Measurements from ENCODE around the gene EMP1.

Gene EMP1

GRCh38 chr12:13242936-13243335, 46.4 kb downstream of the EMP1 start:
- Histone ChIP-seq H3K27ac (ENCODE audit: low read depth, low read length) (no peak overlapping the region), H3K79me2 (ENCODE audit: control insufficient read depth, insufficient read depth, low read length, unreplicated experiment) (no peaks in the 10 kb centered on the region), H2AFZ (ENCODE audit: low read length, unreplicated experiment) (no peak overlapping the region), H3K4me3 (ENCODE audit: low read depth, low read length) (no peak overlapping the region), H3K4me1 (ENCODE audit: control insufficient read depth, insufficient read depth, low read length, unreplicated experiment) (peaks cover 4% of the 10 kb centered on the region), H3K27me3 (ENCODE audit: insufficient read depth, low read length) (no peaks in the 10 kb centered on the region), H3K36me3 (ENCODE audit: insufficient read depth, low read length) (no peaks in the 10 kb centered on the region)

- Histone ChIP-seq H2AFZ (ENCODE audit: low read length, unreplicated experiment) (no peak overlapping the region), H3K4me1 (ENCODE audit: control insufficient read depth, insufficient read depth, low read length, unreplicated experiment) (peaks cover 4% of the 10 kb centered on the region), H3K79me2 (ENCODE audit: control insufficient read depth, insufficient read depth, low read length, unreplicated experiment) (no peaks in the 10 kb centered on the region), H3K36me3 (ENCODE audit: insufficient read depth, low read length) (no peaks in the 10 kb centered on the region), H3K27me3 (ENCODE audit: insufficient read depth, low read length) (no peaks in the 10 kb centered on the region), H3K27ac (ENCODE audit: low read depth, low read length) (no peak overlapping the region), H3K4me3 (ENCODE audit: low read depth, low read length) (no peak overlapping the region)
Measured at GRCh38 chr12:13243516-13244070, 47.1 kb downstream of the EMP1 start.

DNA sequence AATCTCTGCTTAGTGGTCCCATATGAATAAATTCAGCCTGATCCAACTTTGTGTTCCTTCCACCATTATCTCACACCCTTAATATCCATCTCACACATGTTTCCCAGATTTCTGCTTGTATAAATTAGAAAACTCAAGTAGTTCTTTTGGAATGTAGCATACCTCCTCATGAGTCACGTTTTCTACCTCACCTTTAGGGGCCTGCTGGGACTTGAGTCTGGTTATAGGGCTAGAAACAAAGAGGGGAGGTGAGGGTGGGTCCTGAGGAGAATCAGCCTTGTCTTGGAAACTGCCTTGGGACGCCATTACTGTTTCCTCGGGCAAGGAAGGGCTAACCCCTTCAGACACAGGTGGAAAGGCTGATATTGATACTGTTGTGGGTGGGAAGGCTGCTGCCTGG, 51.1 kb downstream of the EMP1 start:
- no peaks in the 10 kb centered on the region for H3K79me2 ChIP-seq (ENCODE audit: control insufficient read depth, insufficient read depth, low read length, unreplicated experiment)
- no peak overlapping the region for H3K4me3 ChIP-seq (ENCODE audit: low read depth, low read length)
- no peak overlapping the region for H2AFZ ChIP-seq (ENCODE audit: low read length, unreplicated experiment)
- H3K27me3 ChIP-seq (ENCODE audit: insufficient read depth, low read length): no peaks in the 10 kb centered on the region
- H3K4me1 ChIP-seq (ENCODE audit: control insufficient read depth, insufficient read depth, low read length, unreplicated experiment): peaks cover 6% of the 10 kb centered on the region
- H3K36me3 ChIP-seq (ENCODE audit: insufficient read depth, low read length): no peaks in the 10 kb centered on the region
- no peak overlapping the region for H3K27ac ChIP-seq (ENCODE audit: low read depth, low read length)

GRCh38 chr12:13248964-13249363, 52.4 kb downstream of the EMP1 start:
- Histone ChIP-seq H3K27ac (ENCODE audit: low read depth, low read length) (no peak overlapping the region), H3K79me2 (ENCODE audit: control insufficient read depth, insufficient read depth, low read length, unreplicated experiment) (no peaks in the 10 kb centered on the region)

DNA sequence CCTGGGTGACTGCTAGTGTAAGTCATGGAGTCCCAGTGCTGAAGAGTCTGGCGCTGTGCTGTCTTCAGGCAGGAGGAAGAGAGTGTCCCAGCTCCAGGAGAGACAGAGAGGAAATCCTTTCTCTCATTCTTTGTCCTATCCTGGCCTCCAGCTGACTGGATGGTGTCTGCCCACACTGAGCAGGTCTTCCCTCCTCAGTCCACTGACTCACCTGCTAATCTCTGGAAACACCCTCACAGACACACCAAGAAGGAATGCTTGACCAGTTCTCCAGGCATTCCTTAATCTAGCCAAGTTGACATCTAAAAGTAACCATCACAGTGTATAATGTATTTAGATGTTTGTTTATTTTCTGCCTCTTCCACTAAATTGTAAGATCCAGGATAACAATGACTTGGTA, 53.9 kb downstream of the EMP1 start:
- no peak overlapping the region for H3K4me3 ChIP-seq (ENCODE audit: low read depth, low read length)
- H3K27me3 ChIP-seq (ENCODE audit: insufficient read depth, low read length): no peaks in the 10 kb centered on the region
- H3K79me2 ChIP-seq (ENCODE audit: control insufficient read depth, insufficient read depth, low read length, unreplicated experiment): no peaks in the 10 kb centered on the region
- H2AFZ ChIP-seq (ENCODE audit: low read length, unreplicated experiment): no peak overlapping the region
- peaks cover 6% of the 10 kb centered on the region for H3K4me1 ChIP-seq (ENCODE audit: control insufficient read depth, insufficient read depth, low read length, unreplicated experiment)
- H3K36me3 ChIP-seq (ENCODE audit: insufficient read depth, low read length): no peaks in the 10 kb centered on the region
- no peak overlapping the region for H3K27ac ChIP-seq (ENCODE audit: low read depth, low read length)

More at GRCh38 chr12:13248964-13249363, 52.4 kb downstream of the EMP1 start:
- no peak overlapping the region for H3K4me3 ChIP-seq (ENCODE audit: low read depth, low read length)
- no peak overlapping the region for H2AFZ ChIP-seq (ENCODE audit: low read length, unreplicated experiment)
- no peaks in the 10 kb centered on the region for H3K36me3 ChIP-seq (ENCODE audit: insufficient read depth, low read length)
- peaks cover 6% of the 10 kb centered on the region for H3K4me1 ChIP-seq (ENCODE audit: control insufficient read depth, insufficient read depth, low read length, unreplicated experiment)
- H3K27me3 ChIP-seq (ENCODE audit: insufficient read depth, low read length): no peaks in the 10 kb centered on the region

- no peaks in the 10 kb centered on the region for H3K79me2 ChIP-seq (ENCODE audit: control insufficient read depth, insufficient read depth, low read length, unreplicated experiment)
- no peak overlapping the region for H2AFZ ChIP-seq (ENCODE audit: low read length, unreplicated experiment)
- H3K4me1 ChIP-seq (ENCODE audit: control insufficient read depth, insufficient read depth, low read length, unreplicated experiment): peaks cover 13% of the 10 kb centered on the region
- H3K27ac ChIP-seq (ENCODE audit: low read depth, low read length): no peak overlapping the region
- H3K27me3 ChIP-seq (ENCODE audit: insufficient read depth, low read length): no peaks in the 10 kb centered on the region
- H3K4me3 ChIP-seq (ENCODE audit: low read depth, low read length): no peak overlapping the region
- no peaks in the 10 kb centered on the region for H3K36me3 ChIP-seq (ENCODE audit: insufficient read depth, low read length)
Measured at GRCh38 chr12:13251521-13251920, 55.0 kb downstream of the EMP1 start.

GRCh38 chr12:13252024-13252423, 55.5 kb downstream of the EMP1 start:
- no peaks in the 10 kb centered on the region for H3K27me3 ChIP-seq (ENCODE audit: insufficient read depth, low read length)
- no peak overlapping the region for H3K27ac ChIP-seq (ENCODE audit: low read depth, low read length)
- H3K4me3 ChIP-seq (ENCODE audit: low read depth, low read length): no peak overlapping the region
- H2AFZ ChIP-seq (ENCODE audit: low read length, unreplicated experiment): no peak overlapping the region
- H3K36me3 ChIP-seq (ENCODE audit: insufficient read depth, low read length): no peaks in the 10 kb centered on the region
- peaks cover 14% of the 10 kb centered on the region for H3K4me1 ChIP-seq (ENCODE audit: control insufficient read depth, insufficient read depth, low read length, unreplicated experiment)
- no peaks in the 10 kb centered on the region for H3K79me2 ChIP-seq (ENCODE audit: control insufficient read depth, insufficient read depth, low read length, unreplicated experiment)

DNA sequence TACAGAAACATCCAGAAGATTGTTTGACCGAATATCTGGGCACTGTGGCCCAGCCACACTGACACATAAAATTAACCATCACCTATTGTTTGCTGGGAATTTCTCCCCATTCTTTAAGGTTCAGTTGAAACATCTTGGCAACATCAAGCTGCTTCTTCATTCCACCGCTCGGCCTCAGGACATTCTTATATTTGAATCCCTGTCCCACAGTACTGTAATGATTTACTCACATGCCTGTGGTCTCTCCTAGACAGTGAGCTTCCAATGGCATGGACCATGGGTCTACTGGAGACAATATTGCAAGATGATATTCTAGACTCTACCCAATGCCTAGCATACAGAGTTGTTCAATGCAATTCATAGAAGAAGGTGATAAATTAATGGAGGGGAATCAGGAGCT, 56.1 kb downstream of the EMP1 start:
- Histone ChIP-seq H2AFZ (ENCODE audit: low read length, unreplicated experiment) (no peak overlapping the region), H3K79me2 (ENCODE audit: control insufficient read depth, insufficient read depth, low read length, unreplicated experiment) (no peaks in the 10 kb centered on the region), H3K4me1 (ENCODE audit: control insufficient read depth, insufficient read depth, low read length, unreplicated experiment) (peaks cover 14% of the 10 kb centered on the region), H3K27ac (ENCODE audit: low read depth, low read length) (no peak overlapping the region), H3K4me3 (ENCODE audit: low read depth, low read length) (no peak overlapping the region), H3K36me3 (ENCODE audit: insufficient read depth, low read length) (no peaks in the 10 kb centered on the region), H3K27me3 (ENCODE audit: insufficient read depth, low read length) (no peaks in the 10 kb centered on the region)

DNA sequence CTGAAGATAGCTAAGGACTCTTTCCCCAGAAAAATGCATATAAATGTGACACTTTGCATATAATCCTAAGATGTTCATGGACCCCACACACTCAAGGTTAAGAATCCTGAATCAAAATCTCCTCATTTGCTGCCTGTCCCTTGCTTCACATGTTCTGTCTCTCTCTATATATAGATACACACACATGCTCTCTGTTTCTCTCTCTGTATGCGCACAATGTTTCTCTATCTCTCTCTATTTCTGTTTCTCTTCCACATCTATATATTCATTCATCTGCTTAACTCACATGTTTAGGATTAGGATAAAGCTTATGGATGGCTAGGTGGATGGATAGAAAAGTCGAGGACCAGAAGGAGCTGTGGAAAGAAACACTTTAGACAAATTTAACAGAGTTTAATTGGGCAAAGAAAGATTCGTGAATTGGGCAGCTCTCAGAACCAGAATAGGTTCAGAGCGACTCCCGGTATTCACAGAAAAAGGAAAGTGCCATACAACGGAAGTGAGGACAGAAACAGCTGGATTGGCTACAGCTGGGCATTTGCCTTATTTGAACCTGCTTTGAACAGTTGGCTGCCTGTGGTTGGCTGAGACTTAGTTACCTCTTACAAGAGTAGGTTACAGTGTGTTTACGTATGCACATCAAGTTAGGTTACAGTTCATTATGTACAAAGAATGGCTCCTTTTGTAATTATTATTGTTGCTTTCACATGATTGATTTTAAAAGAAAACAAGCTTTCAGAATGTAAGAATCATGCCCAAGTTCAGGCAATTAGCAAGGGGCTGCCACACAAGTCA, 57.6 kb downstream of the EMP1 start:
- Histone ChIP-seq H3K79me2 (ENCODE audit: control insufficient read depth, insufficient read depth, low read length, unreplicated experiment) (no peaks in the 10 kb centered on the region), H3K27ac (ENCODE audit: low read depth, low read length) (no peak overlapping the region), H3K4me1 (ENCODE audit: control insufficient read depth, insufficient read depth, low read length, unreplicated experiment) (peaks cover 14% of the 10 kb centered on the region), H2AFZ (ENCODE audit: low read length, unreplicated experiment) (no peak overlapping the region), H3K4me3 (ENCODE audit: low read depth, low read length) (no peak overlapping the region), H3K36me3 (ENCODE audit: insufficient read depth, low read length) (no peaks in the 10 kb centered on the region), H3K27me3 (ENCODE audit: insufficient read depth, low read length) (no peaks in the 10 kb centered on the region)

- Histone ChIP-seq H3K4me1 (ENCODE audit: control insufficient read depth, insufficient read depth, low read length, unreplicated experiment) (peaks cover 7% of the 10 kb centered on the region), H3K27me3 (ENCODE audit: insufficient read depth, low read length) (no peaks in the 10 kb centered on the region), H2AFZ (ENCODE audit: low read length, unreplicated experiment) (peak overlapping the region; percentile 70), H3K36me3 (ENCODE audit: insufficient read depth, low read length) (no peaks in the 10 kb centered on the region), H3K27ac (ENCODE audit: low read depth, low read length) (no peak overlapping the region), H3K79me2 (ENCODE audit: control insufficient read depth, insufficient read depth, low read length, unreplicated experiment) (no peaks in the 10 kb centered on the region), H3K4me3 (ENCODE audit: low read depth, low read length) (peak overlapping the region; percentile 76)
Measured at GRCh38 chr12:13255792-13256691, 59.5 kb downstream of the EMP1 start.

All from ACC112 (cell line).